Measurements from ENCODE around the gene KRTAP4-4. TPM values are rescaled to one million over a fixed set of nuclear protein-coding genes. Genes with fewer than 3 reads are reported as not detected.

The KRTAP4-4 gene
- total and polyA plus RNA-seq, 2 of the 4 experiments (the other 2 are of a cell fraction), result not detected

GRCh38 chr17:41168121-41168520 lies 7.6 kb upstream of the KRTAP4-4 start, which contains the start of gene KRTAP4-3:
Gene KRTAP4-3 (minus strand): TSS chr17:41168221. CDS start chr17:41168172, 49 bp downstream.
- H3K9me3 ChIP-seq (ENCODE audit: control insufficient read depth, insufficient read depth, low read length), result no peaks in the 10 kb centered on the region
- dilution Hi-C loops (cut with HindIII; ENCODE audit: low sequenced_read_pairs, unreplicated experiment) (no loop called here), in situ Hi-C loops (cut with MboI; ENCODE audit: low sequenced_read_pairs) (no loop called here), intact Hi-C loops (cut with micrococcal nuclease) (no loop called here)
- CTCF ChIA-PET, result no interaction called here
- no peak within 1 kb of the TSS for H3K4me2 ChIP-seq (ENCODE audit: low read depth, low read length)
- POLR2A ChIA-PET (ENCODE audit: unreplicated experiment), result no interaction called here
- H3K56ac ChIP-seq (ENCODE audit: extremely low read depth, insufficient read depth, low read length), result no peak within 1 kb of the TSS
- no peak within 1 kb of the TSS for H2BK120ac ChIP-seq (ENCODE audit: low read depth, low read length)
- H2AK9ac ChIP-seq (replicated peaks; ENCODE audit: low read depth, low read length, poor library complexity), result no peak within 1 kb of the TSS
- no peak within 1 kb of the TSS for H2AFZ ChIP-seq (replicated peaks; ENCODE audit: low read length, poor library complexity)
- H3K9me1 ChIP-seq (ENCODE audit: insufficient read depth, low read length), result no peaks in the 10 kb centered on the region
- H4K20me1 ChIP-seq (ENCODE audit: insufficient read depth, low read length), result no peaks in the 10 kb centered on the region
- H3K14ac ChIP-seq (replicated peaks; ENCODE audit: low read depth, low read length), result no peak within 1 kb of the TSS
- H3K4ac ChIP-seq (ENCODE audit: low read depth, low read length), result no peak within 1 kb of the TSS
- H2BK15ac ChIP-seq (ENCODE audit: low read depth, low read length), result no peak within 1 kb of the TSS
- H4K91ac ChIP-seq (ENCODE audit: insufficient read depth, low read depth, low read length), result no peak within 1 kb of the TSS
- no peaks in the 10 kb centered on the region for H3K27me3 ChIP-seq (ENCODE audit: control insufficient read depth, insufficient read depth, low read length)
- no peak within 1 kb of the TSS for H3K18ac ChIP-seq (ENCODE audit: low read depth, low read length)
- H4K8ac ChIP-seq (ENCODE audit: low read depth in 2 of 2, low read length in 2 of 2), result no peak within 1 kb of the TSS
- H3K4me1 ChIP-seq (ENCODE audit: control insufficient read depth, insufficient read depth, low read length), result no peaks in the 10 kb centered on the region
- TF ChIP-seq BHLHE40 (IDR thresholded peaks at IDR 0.05; ENCODE audit: low read depth, low read length), result no peak
- no peak for TF ChIP-seq USF2 (IDR thresholded peaks at IDR 0.05; ENCODE audit: low read depth, low read length)
- no peak for TF ChIP-seq CHD1 (IDR thresholded peaks at IDR 0.05; ENCODE audit: low read depth, low read length)
- no peak for TF ChIP-seq RAD21 (IDR thresholded peaks at IDR 0.05; ENCODE audit: low read length)
- no peak for TF ChIP-seq ELK1 (IDR thresholded peaks at IDR 0.05; ENCODE audit: borderline replicate concordance, low read depth, low read length)
- TF ChIP-seq RCOR1 (IDR thresholded peaks at IDR 0.05; ENCODE audit: insufficient replicate concordance, low read length), result no peak
- no peak for TF ChIP-seq MAFK (IDR thresholded peaks at IDR 0.05; ENCODE audit: low read depth, low read length)
- no peak for TF ChIP-seq CEBPB (IDR thresholded peaks at IDR 0.05; ENCODE audit: low read depth, low read length)
- no peak for TF ChIP-seq FOS (IDR thresholded peaks at IDR 0.05; ENCODE audit: low read depth, low read length)
- no peak for TF ChIP-seq MXI1 (IDR thresholded peaks at IDR 0.05; ENCODE audit: borderline replicate concordance, low read depth, low read length)
- TF ChIP-seq NFE2L2 (IDR thresholded peaks at IDR 0.05; ENCODE audit: low read depth, low read length), result no peak
- no peak for TF ChIP-seq CTCF (conservative IDR thresholded peaks at IDR 0.05; ENCODE audit: low read depth, low read length)
- TF ChIP-seq POLR2A (IDR thresholded peaks at IDR 0.05; ENCODE audit: low read depth, low read length), result no peak
- TF ChIP-seq MAZ (IDR thresholded peaks at IDR 0.05; ENCODE audit: borderline replicate concordance, low read depth, low read length), result no peak
- TF ChIP-seq SMC3 (IDR thresholded peaks at IDR 0.05; ENCODE audit: low read depth, low read length), result no peak
- no peak for TF ChIP-seq RFX5 (IDR thresholded peaks at IDR 0.05; ENCODE audit: low read depth, low read length)
- H2BK20ac ChIP-seq (ENCODE audit: low read depth, low read length), result no peak within 1 kb of the TSS
- H3K79me1 ChIP-seq (ENCODE audit: low read depth in 1 of 2, low read length in 2 of 2), result no peaks in the 10 kb centered on the region
- no peak within 1 kb of the TSS for H4K5ac ChIP-seq (ENCODE audit: low read depth, low read length)
- no peak within 1 kb of the TSS for H3K27ac ChIP-seq (ENCODE audit: insufficient read depth, low read length)
- no peak within 1 kb of the TSS for H3K23ac ChIP-seq (ENCODE audit: low read depth, low read length)
- no CpG with 5 or more reads among the region's 1 CpG for WGBS, 2 experiments (ENCODE audit: extremely low coverage in 2 of 2, insufficient read length in 1 of 2)
- H3K36me3 ChIP-seq (ENCODE audit: control insufficient read depth, insufficient read depth, low read length), result no peaks in the 10 kb centered on the region
- no peak for ATAC-seq (ENCODE audit: low read depth)
- no peak within 1 kb of the TSS for H3K4me3 ChIP-seq (ENCODE audit: insufficient read depth, low read depth, low read length)
- no TSS peak for BruUV-seq (replicated peaks)
- no peak within 1 kb of the TSS for H2BK5ac ChIP-seq (ENCODE audit: low read depth, low read length, poor library complexity, severe bottlenecking)
- H2AK5ac ChIP-seq (ENCODE audit: low read depth, low read length), result no peak within 1 kb of the TSS
- H3K9ac ChIP-seq (ENCODE audit: low read depth, low read length), result no peak within 1 kb of the TSS
- no peak for DNase-seq
